Mesothelial cell of epicardium (in vitro differentiated cells): ENCODE measurements around the gene PCBP4. TPM values are rescaled to one million over a fixed set of nuclear protein-coding genes. Genes with fewer than 3 reads are reported as not detected.

Source experiments
- DNase-seq, 2 experiments: peaks; one replicate each; pipeline ENCODE4 v3.0.0; 2021; ENCODE audit warnings: low spot score in 2 of 2; ENCODE audit not compliant: unreplicated experiment in 2 of 2
- H3K27ac Mint-ChIP-seq: 2 replicates; pipeline ENCODE4 v1.8.0; 2021; ENCODE audit warnings: mixed read lengths
- H3K27me3 Mint-ChIP-seq: 2 replicates; pipeline ENCODE4 v1.8.0; 2021; ENCODE audit warnings: low read depth, mixed read lengths
- H3K36me3 Mint-ChIP-seq: 2 replicates; pipeline ENCODE4 v1.8.0; 2021; ENCODE audit warnings: mixed read lengths
- H3K4me1 Mint-ChIP-seq: 2 replicates; pipeline ENCODE4 v1.8.0; 2021; ENCODE audit warnings: mixed read lengths
- H3K4me3 Mint-ChIP-seq: 2 replicates; pipeline ENCODE4 v1.8.0; 2021; ENCODE audit warnings: mild to moderate bottlenecking, moderate library complexity, mixed read lengths
- H3K9me3 Mint-ChIP-seq: 2 replicates; pipeline ENCODE4 v1.8.0; 2021; ENCODE audit warnings: mixed read lengths
- total RNA-seq: library from RNA; stranded (reverse); gene quantifications from 3 replicates; pipeline ENCODE4 v1.2.1, GENCODE V29; 2021
- TF ChIP-seq, protein P1 (sequence below): fragments of 200-600 bp; sonication (generic); IDR thresholded peaks from one replicate; pipeline ENCODE4 v1.5.0; 2021; ENCODE audit warnings: antibody characterized with exemption; ENCODE audit not compliant: unreplicated experiment

Gene PCBP4
- total RNA-seq, 1 donor from 2014 or later, result 62.0 TPM

DNA sequence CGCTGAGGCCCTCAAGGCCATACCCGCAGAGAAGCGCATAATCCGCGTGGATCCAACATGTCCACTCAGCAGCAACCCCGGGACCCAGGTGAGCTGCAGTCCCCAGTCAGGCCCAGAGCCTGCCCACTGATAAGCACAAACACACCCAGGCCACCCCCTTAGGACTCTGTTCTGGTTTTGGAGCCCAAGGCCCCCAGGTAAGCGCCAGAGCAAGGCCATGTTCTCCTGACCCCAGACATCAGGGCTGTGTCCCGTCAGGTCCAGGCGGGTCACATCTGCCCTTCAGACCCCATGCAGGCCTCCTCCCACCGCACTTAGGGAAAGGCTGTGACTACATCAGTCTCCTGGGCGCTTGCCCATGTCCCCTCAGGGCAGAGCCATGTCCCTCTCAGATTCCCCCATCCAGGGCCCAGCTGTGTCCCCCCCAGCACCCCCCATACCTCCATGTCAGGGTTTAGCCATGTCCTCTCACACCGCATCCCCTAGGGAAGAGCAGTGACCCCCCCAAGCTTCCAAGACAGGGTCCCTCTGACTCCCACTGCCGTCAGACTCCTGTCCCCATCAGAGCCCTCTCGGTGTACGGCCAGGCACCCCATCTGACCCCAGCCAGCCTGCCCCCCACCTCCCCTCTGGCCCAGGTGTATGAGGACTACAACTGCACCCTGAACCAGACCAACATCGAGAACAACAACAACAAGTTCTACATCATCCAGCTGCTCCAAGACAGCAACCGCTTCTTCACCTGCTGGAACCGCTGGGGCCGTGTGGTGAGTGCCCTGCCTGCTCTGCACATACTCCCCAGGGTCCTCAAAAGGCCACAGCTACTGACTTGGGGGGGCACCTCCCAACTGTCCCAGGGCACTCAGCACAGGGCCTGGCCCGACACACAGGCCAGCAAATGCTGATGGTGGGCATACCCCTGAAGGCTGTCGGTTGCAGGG, 23.5 kb downstream of the PCBP4 start:
- H3K27ac Mint-ChIP-seq, result peak overlapping the region; percentile 12
- no peak overlapping the region for H3K4me3 Mint-ChIP-seq
- peaks cover 22% of the 10 kb centered on the region for H3K4me1 Mint-ChIP-seq
- H3K36me3 Mint-ChIP-seq, result no peaks in the 10 kb centered on the region
- no peaks in the 10 kb centered on the region for H3K27me3 Mint-ChIP-seq
- no peaks in the 10 kb centered on the region for H3K9me3 Mint-ChIP-seq
- TF ChIP-seq, protein P1, sequence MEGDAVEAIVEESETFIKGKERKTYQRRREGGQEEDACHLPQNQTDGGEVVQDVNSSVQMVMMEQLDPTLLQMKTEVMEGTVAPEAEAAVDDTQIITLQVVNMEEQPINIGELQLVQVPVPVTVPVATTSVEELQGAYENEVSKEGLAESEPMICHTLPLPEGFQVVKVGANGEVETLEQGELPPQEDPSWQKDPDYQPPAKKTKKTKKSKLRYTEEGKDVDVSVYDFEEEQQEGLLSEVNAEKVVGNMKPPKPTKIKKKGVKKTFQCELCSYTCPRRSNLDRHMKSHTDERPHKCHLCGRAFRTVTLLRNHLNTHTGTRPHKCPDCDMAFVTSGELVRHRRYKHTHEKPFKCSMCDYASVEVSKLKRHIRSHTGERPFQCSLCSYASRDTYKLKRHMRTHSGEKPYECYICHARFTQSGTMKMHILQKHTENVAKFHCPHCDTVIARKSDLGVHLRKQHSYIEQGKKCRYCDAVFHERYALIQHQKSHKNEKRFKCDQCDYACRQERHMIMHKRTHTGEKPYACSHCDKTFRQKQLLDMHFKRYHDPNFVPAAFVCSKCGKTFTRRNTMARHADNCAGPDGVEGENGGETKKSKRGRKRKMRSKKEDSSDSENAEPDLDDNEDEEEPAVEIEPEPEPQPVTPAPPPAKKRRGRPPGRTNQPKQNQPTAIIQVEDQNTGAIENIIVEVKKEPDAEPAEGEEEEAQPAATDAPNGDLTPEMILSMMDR, result no peak
- no peak for DNase-seq

DNA sequence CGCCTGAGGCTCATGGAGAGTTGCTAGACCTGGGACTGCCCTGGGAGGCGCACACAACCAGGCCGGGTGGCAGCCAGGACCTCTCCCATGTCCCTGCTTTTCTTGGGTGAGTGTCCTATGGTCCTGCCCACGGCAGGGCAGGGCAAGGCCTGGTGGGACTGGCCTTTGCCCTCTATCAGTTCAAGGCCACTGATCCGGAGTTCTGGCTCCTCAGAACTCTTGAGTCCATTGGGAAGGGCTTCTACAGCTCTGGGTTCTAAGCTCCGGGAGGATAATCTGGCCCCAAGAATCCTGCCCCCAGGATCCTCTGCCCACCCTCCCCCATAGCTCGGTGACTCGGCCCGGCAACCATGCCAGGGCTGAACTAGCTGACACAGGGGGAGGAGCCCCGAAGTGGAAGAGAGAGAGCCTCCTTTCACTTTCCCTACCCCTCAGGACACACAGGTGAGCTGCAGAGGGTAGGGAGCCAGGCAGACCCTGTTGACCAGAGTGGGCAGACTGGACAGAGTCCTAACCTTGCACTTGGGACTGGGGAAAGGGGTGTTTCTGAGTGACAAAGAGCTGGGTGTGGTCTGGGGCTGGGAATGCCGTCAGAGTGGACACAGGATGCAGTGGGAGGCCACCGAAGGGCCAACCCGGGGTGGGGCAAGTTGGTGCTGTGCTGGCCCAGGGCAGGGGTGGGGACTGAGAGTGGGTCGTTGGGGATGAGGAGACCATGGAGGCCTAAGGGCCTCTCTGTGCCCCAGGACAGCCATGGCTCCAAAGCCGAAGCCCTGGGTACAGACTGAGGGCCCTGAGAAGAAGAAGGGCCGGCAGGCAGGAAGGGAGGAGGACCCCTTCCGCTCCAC, 24.4 kb downstream of the PCBP4 start:
- Mint-ChIP-seq H3K9me3 (no peaks in the 10 kb centered on the region), H3K4me1 (peaks cover 22% of the 10 kb centered on the region), H3K4me3 (peak overlapping the region; percentile 82), H3K36me3 (no peaks in the 10 kb centered on the region), H3K27me3 (no peaks in the 10 kb centered on the region), H3K27ac (peak overlapping the region; percentile 82)
- no peak for DNase-seq
- TF ChIP-seq, protein P1, result no peak

DNA sequence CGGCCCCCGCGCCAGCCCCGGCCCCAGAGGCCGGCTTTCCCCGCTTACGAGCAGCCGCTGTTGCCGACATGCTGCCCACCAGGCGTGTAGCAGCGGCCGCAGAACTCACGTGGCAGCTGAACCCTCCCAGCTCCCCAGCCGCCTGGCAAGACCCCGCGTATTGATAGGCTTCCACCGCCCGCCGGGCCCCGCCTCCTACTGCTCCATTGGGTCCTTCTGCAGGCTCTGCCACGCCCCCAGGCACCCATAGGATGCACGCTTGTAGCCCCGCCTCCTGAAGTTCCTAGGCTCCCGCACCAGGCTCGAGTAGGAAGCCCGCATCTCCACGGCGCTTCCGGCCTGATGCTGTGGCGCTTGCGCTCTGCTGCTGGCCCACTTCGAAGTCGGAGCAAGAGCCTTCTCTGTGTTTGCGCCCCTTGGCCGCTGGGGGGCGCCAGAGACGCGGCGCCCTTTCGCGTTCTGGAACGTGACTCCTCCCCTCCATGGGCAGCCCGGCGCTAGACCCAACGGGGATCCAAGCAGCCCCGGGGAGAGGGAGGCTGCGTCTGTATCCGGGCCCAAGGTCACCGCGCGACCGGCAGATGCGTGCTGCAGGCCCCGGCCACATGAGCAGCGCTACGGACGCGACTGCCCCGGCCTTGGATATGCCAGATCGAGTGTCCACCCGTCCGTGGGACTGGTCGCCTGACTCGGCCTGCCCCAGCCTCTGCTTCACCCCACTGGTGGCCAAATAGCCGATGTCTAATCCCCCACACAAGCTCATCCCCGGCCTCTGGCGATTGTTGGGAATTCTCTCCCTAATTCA, 25.3 kb downstream of the PCBP4 start, which contains the start of the genes PARP3 and RRP9:
PARP3 (plus strand) TSS at position 566 of the 805 bp plus-strand sequence. CDS start 993 bp downstream, outside the sequence.
RRP9 (minus strand) TSS at position 107 of the 805 bp plus-strand sequence; CDS start at position 70, 37 bp downstream.
- Mint-ChIP-seq H3K4me1 (peaks cover 22% of the 10 kb centered on the region), H3K4me3 (peak within 1 kb of the TSS; percentile 82), H3K36me3 (no peaks in the 10 kb centered on the region), H3K9me3 (no peaks in the 10 kb centered on the region), H3K27ac (peak within 1 kb of the TSS; percentile 82), H3K27me3 (no peaks in the 10 kb centered on the region)
- peak; percentile 99 for DNase-seq
- TF ChIP-seq, protein P1, result peak; percentile 100

DNA sequence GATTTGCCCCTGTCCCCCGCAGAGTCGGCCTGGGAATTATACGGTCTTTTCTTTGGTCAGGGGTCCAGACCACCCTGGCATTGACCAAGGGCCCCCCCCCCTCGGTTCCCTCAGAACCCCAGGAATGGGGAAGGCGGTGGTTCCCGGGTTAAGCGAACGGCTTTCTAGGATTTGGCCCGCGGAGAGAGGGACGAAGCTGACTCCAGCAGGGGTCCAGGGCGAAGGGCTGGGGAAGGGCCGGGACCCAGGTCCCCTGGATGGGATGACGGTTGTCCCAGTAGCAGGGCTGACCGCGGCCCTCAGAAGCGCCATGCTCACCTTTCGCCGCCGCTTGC, 25.8 kb downstream of the PCBP4 start:
- Mint-ChIP-seq H3K4me3 (peak overlapping the region; percentile 82), H3K27ac (peak overlapping the region; percentile 73), H3K4me1 (peaks cover 22% of the 10 kb centered on the region), H3K27me3 (no peaks in the 10 kb centered on the region), H3K36me3 (no peaks in the 10 kb centered on the region), H3K9me3 (no peaks in the 10 kb centered on the region)
- no peak for DNase-seq
- TF ChIP-seq, protein P1, result no peak
